ENCODE results near the gene PNPLA8. TPM values are rescaled to one million over a fixed set of nuclear protein-coding genes. Genes with fewer than 3 reads are reported as not detected.

Gene PNPLA8
- total RNA-seq, 3 donors from 2014 or later (not counting 1 experiment from before 2014, with no cell fraction given), result 68.6 to 80.2 (median 68.9) TPM

DNA sequence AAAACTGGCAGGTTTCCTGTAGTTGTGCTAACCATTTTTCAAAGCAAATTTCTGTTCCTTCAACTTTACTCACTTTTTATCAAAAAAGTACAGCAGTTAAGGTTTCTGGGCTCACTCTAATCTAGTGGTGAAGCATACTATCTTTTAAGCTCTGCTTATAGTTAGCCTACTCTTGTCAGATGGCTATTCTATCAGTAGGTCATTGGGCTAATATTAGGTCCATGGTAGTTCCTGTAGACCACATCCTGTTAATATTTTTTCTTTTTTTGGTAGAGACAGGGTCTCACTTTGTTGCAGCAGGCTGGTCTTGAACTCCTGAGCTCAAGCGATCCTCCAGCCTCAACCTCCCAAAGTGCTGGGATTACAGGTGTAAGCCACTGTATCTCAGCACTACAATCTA, 41.8 kb downstream of the PNPLA8 start:
- no peaks in the 10 kb centered on the region for H3K9me3 ChIP-seq (ENCODE audit: control insufficient read depth, insufficient read depth, low read length)
- H3K27me3 ChIP-seq (ENCODE audit: control insufficient read depth, insufficient read depth, low read length), result no peaks in the 10 kb centered on the region
- H3K27ac ChIP-seq (ENCODE audit: low read length), result no peak overlapping the region
- Mint-ChIP-seq H3K27me3 (ENCODE audit: low read depth in 2 of 2) (no peaks in the 10 kb centered on the region), H3K36me3 (peaks cover 10% of the 10 kb centered on the region), H3K4me1 (peaks cover 0 to 2% of the 10 kb centered on the region in 2 donors), H3K9me3 (no peaks in the 10 kb centered on the region), H3K27ac (peak overlapping the region in 1 of 2 donors; percentile 5), H3K4me3 (no peak overlapping the region)
- intact Hi-C loops (cut with micrococcal nuclease), result no loop called here
- WGBS (ENCODE audit: insufficient coverage), result 92% methylated on average over 1 of the region's 1 CpG
- DNase-seq, result no peak
- no peak overlapping the region for H3K4me3 ChIP-seq (ENCODE audit: low read length)
- no peak for ATAC-seq
- peaks cover 35% of the 10 kb centered on the region for H3K36me3 ChIP-seq (ENCODE audit: control insufficient read depth, insufficient read depth, low read length)
- H3K4me1 ChIP-seq (ENCODE audit: control insufficient read depth, insufficient read depth, low read length), result no peaks in the 10 kb centered on the region
- TF ChIP-seq, protein P1, sequence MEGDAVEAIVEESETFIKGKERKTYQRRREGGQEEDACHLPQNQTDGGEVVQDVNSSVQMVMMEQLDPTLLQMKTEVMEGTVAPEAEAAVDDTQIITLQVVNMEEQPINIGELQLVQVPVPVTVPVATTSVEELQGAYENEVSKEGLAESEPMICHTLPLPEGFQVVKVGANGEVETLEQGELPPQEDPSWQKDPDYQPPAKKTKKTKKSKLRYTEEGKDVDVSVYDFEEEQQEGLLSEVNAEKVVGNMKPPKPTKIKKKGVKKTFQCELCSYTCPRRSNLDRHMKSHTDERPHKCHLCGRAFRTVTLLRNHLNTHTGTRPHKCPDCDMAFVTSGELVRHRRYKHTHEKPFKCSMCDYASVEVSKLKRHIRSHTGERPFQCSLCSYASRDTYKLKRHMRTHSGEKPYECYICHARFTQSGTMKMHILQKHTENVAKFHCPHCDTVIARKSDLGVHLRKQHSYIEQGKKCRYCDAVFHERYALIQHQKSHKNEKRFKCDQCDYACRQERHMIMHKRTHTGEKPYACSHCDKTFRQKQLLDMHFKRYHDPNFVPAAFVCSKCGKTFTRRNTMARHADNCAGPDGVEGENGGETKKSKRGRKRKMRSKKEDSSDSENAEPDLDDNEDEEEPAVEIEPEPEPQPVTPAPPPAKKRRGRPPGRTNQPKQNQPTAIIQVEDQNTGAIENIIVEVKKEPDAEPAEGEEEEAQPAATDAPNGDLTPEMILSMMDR (IDR thresholded peaks at IDR 0.05), result no peak

DNA sequence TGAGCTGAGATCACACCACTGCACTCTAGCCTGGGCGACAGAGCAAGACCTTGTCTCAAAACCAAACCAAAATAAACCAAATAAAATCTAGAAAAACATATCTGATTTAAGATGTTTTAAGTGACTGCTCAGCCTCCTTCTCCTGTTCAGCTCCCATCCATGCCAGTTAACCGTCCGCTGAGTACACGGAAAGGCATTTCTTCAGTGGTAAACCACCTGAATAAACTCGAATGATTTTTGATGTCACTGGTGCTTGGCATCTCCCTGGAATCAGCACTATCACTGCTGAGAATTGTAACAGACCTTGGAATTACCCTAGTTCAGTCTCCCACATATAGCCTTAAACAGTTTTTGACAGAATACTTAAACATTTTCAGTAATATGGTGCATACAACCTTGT, 45.6 kb downstream of the PNPLA8 start:
- Histone ChIP-seq H3K4me3 (ENCODE audit: low read length) (no peak overlapping the region), H3K27ac (ENCODE audit: low read length) (no peak overlapping the region), H3K27me3 (ENCODE audit: control insufficient read depth, insufficient read depth, low read length) (no peaks in the 10 kb centered on the region), H3K4me1 (ENCODE audit: control insufficient read depth, insufficient read depth, low read length) (no peaks in the 10 kb centered on the region), H3K9me3 (ENCODE audit: control insufficient read depth, insufficient read depth, low read length) (no peaks in the 10 kb centered on the region), H3K36me3 (ENCODE audit: control insufficient read depth, insufficient read depth, low read length) (peaks cover 47% of the 10 kb centered on the region)
- H3K27ac Mint-ChIP-seq, result no peak overlapping the region
- no peak overlapping the region for H3K4me3 Mint-ChIP-seq
- DNase-seq (no peak), ATAC-seq (no peak)
- no peaks in the 10 kb centered on the region for H3K4me1 Mint-ChIP-seq
- H3K9me3 Mint-ChIP-seq, result no peaks in the 10 kb centered on the region
- H3K36me3 Mint-ChIP-seq, result peaks cover 18% of the 10 kb centered on the region
- 98% methylated on average over 5 of the region's 5 CpGs for WGBS (ENCODE audit: insufficient coverage)
- TF ChIP-seq, protein P1 (IDR thresholded peaks at IDR 0.05), result no peak
- no peaks in the 10 kb centered on the region for H3K27me3 Mint-ChIP-seq (ENCODE audit: low read depth in 2 of 2)
- intact Hi-C loops (cut with micrococcal nuclease), result no loop called here

DNA sequence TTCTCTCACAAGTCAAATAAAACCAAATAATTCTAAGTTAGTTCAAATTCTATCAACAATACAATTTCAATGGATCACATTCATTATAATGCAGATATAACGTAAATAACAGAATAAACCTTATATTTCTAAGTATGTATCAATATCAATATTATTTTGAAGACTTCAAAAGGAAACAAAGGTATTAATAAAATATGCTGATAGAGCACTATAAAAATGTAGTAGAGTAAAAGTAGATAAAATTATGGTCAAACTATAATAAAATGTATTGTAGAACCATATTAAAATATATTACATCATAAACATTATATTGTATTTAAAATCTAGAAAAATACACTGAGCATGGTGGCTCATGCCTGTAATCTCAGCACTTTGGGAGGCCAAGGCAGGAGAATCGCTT, 46.2 kb downstream of the PNPLA8 start:
- peaks cover 42% of the 10 kb centered on the region for H3K36me3 ChIP-seq (ENCODE audit: control insufficient read depth, insufficient read depth, low read length)

DNA sequence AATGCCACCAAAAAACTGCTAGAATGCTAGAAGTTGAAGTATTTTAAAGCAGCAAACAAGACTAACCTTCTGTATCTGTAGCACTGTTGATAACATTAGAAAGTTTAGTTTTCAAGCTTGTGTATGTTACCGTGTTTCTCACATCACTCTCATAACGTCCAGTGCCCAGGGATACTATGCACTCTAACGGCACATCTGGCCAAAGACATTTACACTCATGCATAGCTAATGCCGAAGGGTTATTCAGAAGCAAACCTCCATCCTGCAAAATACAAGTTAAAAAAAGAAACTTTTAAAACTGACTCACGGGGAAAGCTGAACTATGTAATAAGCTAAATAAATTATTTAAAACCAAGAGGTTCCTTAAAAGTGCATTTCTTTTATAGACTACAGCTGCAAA, 46.8 kb downstream of the PNPLA8 start:
- Mint-ChIP-seq H3K9me3 (no peaks in the 10 kb centered on the region), H3K4me1 (peaks cover 0 to 4% of the 10 kb centered on the region in 2 donors), H3K36me3 (peaks cover 18% of the 10 kb centered on the region), H3K27ac (no peak overlapping the region), H3K4me3 (no peak overlapping the region), H3K27me3 (ENCODE audit: low read depth in 2 of 2) (no peaks in the 10 kb centered on the region)
- Histone ChIP-seq H3K9me3 (ENCODE audit: control insufficient read depth, insufficient read depth, low read length) (no peaks in the 10 kb centered on the region), H3K27ac (ENCODE audit: low read length) (no peak overlapping the region), H3K36me3 (ENCODE audit: control insufficient read depth, insufficient read depth, low read length) (peaks cover 36% of the 10 kb centered on the region), H3K4me3 (ENCODE audit: low read length) (no peak overlapping the region), H3K27me3 (ENCODE audit: control insufficient read depth, insufficient read depth, low read length) (no peaks in the 10 kb centered on the region), H3K4me1 (ENCODE audit: control insufficient read depth, insufficient read depth, low read length) (no peaks in the 10 kb centered on the region)
- DNase-seq, result no peak
- intact Hi-C loops (cut with micrococcal nuclease), result no loop called here
- TF ChIP-seq, protein P1 (IDR thresholded peaks at IDR 0.05), result no peak
- ATAC-seq, result no peak
- WGBS (ENCODE audit: insufficient coverage), result 92% methylated on average over 4 of the region's 5 CpGs

More for the DNA sequence above, 46.2 kb downstream of the PNPLA8 start:
- TF ChIP-seq, protein P1 (IDR thresholded peaks at IDR 0.05), result no peak
- H3K4me1 ChIP-seq (ENCODE audit: control insufficient read depth, insufficient read depth, low read length), result no peaks in the 10 kb centered on the region
- no peaks in the 10 kb centered on the region for H3K27me3 Mint-ChIP-seq (ENCODE audit: low read depth in 2 of 2)
- no peak overlapping the region for H3K27ac ChIP-seq (ENCODE audit: low read length)
- intact Hi-C loops (cut with micrococcal nuclease), result no loop called here
- no peak overlapping the region for H3K4me3 ChIP-seq (ENCODE audit: low read length)
- no peak overlapping the region for H3K4me3 Mint-ChIP-seq
- no peaks in the 10 kb centered on the region for H3K27me3 ChIP-seq (ENCODE audit: control insufficient read depth, insufficient read depth, low read length)
- WGBS (ENCODE audit: insufficient coverage), result 100% methylated on average over 1 of the region's 2 CpGs
- no peak for DNase-seq
- H3K9me3 Mint-ChIP-seq, result no peaks in the 10 kb centered on the region
- H3K4me1 Mint-ChIP-seq, result peaks cover 0 to 3% of the 10 kb centered on the region in 2 donors
- H3K27ac Mint-ChIP-seq, result no peak overlapping the region
- no peak for ATAC-seq
- peaks cover 18% of the 10 kb centered on the region for H3K36me3 Mint-ChIP-seq
- no peaks in the 10 kb centered on the region for H3K9me3 ChIP-seq (ENCODE audit: control insufficient read depth, insufficient read depth, low read length)
